Natural killer cell (primary cell): ENCODE data around the gene RASSF4. TPM values are rescaled to one million over a fixed set of nuclear protein-coding genes. Genes with fewer than 3 reads are reported as not detected.

ENCODE experiments used
- ATAC-seq, 3 donors: fragments of 150-1000 bp in 2 of 3; fragments of 200-7000 bp in 1 of 3; cut with Tn5 transposase; 1 replicate in 1 of 3; 2 replicates in 2 of 3; pipeline ENCODE4 v1.10.0; 2021; ENCODE audit warnings: mild to moderate bottlenecking in 2 of 3, moderate library complexity in 2 of 3
- DNase-seq, 2 donors: peaks; one replicate each; pipeline versions ENCODE4 v3.0.0 to v3.0.0-alpha.2; 2013 to 2021; ENCODE audit warnings: mixed read lengths in 1 of 2
- H3K27ac ChIP-seq: one replicate; pipeline ENCODE4 v1.5.1; 2013; ENCODE audit warnings: mild to moderate bottlenecking, low read length
- H3K27me3 ChIP-seq: one replicate; pipeline ENCODE4 v1.6.1; 2013; ENCODE audit warnings: low read length; ENCODE audit not compliant: control insufficient read depth, insufficient read depth
- H3K36me3 ChIP-seq: one replicate; pipeline ENCODE4 v1.6.1; 2013; ENCODE audit warnings: low read length; ENCODE audit not compliant: control insufficient read depth, insufficient read depth
- H3K4me1 ChIP-seq: one replicate; pipeline ENCODE4 v1.6.1; 2013; ENCODE audit warnings: low read length; ENCODE audit not compliant: control insufficient read depth, insufficient read depth
- H3K4me3 ChIP-seq: one replicate; pipeline ENCODE4 v1.5.1; 2013; ENCODE audit warnings: low read length
- H3K9me3 ChIP-seq: one replicate; pipeline ENCODE4 v1.6.1; 2013; ENCODE audit warnings: low read length; ENCODE audit not compliant: control insufficient read depth, insufficient read depth
- H3K27ac Mint-ChIP-seq, 2 donors: one replicate each; pipeline ENCODE4 v1.8.0; 2022; ENCODE audit warnings: mild to moderate bottlenecking in 2 of 2, mixed read lengths in 2 of 2, moderate library complexity in 1 of 2
- H3K27me3 Mint-ChIP-seq, 2 donors: one replicate each; pipeline ENCODE4 v1.8.0; 2022; ENCODE audit warnings: low read depth in 2 of 2, mixed read lengths in 2 of 2
- H3K36me3 Mint-ChIP-seq: one replicate; pipeline ENCODE4 v1.8.0; 2022; ENCODE audit warnings: mixed read lengths
- H3K4me1 Mint-ChIP-seq, 2 donors: one replicate each; pipeline ENCODE4 v1.8.0; 2022; ENCODE audit warnings: mixed read lengths in 2 of 2
- H3K4me3 Mint-ChIP-seq: one replicate; pipeline ENCODE4 v1.8.0; 2022; ENCODE audit warnings: mild to moderate bottlenecking, moderate library complexity, mixed read lengths
- H3K9me3 Mint-ChIP-seq, 2 donors: one replicate each; pipeline ENCODE4 v1.8.0; 2022; ENCODE audit warnings: mixed read lengths in 2 of 2
- WGBS: methylation state at CpG from one replicate; pipeline ENCODE4 v1.1.7; 2013; ENCODE audit warnings: missing lambda C conversion rate; ENCODE audit not compliant: insufficient coverage; 5-methylcytosine and 5-hydroxymethylcytosine counted together
- intact Hi-C: fragments of 100-400 bp; cut with micrococcal nuclease; formaldehyde crosslinking; loops from one replicate; pipeline ENCODE4 v1.14.2; 2022
- total RNA-seq, 4 donors: library from RNA; stranded (reverse); fragments of 120-200 nt in 1 of 4; gene quantifications; one replicate each; pipeline versions ENCODE4 v1.2.3 to v1.2.4, GENCODE V29; 2013 to 2022
- TF ChIP-seq, protein P1 (sequence below): fragments of 200-600 bp; IDR thresholded peaks from one replicate; pipeline ENCODE4 v1.8.0; 2022; ENCODE audit warnings: antibody characterized with exemption

The RASSF4 gene
- total RNA-seq, 3 donors from 2014 or later (not counting 1 experiment from before 2014, with no cell fraction given), result 99.8 to 116 (median 104) TPM

DNA sequence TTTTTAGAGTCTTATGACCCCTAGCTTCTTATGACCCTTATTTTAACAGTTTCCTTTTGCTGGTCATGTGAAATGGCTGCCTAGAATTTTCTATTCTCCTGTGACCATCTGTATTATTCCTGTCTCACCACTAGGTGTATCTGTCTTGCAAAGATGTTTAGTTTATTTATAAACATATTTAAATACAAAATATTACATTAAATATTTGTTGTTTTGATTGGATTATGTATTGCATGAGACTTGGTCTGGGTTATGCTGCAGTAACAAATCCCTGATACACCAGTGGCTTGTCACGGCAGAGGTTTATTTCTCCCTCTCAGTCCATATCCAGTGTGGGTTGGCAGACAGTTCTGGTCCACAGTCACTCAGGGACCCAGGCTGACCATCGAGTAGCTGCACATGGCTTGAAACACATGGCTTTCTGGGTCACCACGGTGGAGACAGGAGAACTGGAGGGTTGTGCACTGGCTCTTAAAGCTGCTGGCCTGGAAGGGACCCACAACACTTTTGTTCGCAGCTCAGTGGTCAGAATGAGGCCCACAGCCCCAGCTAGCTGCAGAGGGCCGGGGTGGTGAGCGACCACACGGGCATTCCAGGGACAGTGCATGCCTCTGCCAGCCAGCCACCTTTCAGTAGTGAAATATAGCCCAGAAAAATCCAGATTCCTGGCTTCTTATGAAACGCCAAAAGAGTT, 7.4 kb downstream of the RASSF4 start:
- Mint-ChIP-seq H3K9me3 (no peaks in the 10 kb centered on the region), H3K36me3 (no peaks in the 10 kb centered on the region), H3K4me3 (no peak overlapping the region), H3K27me3 (no peaks in the 10 kb centered on the region), H3K27ac (peak overlapping the region; percentile 75 to 92), H3K4me1 (peaks cover 74 to 94% of the 10 kb centered on the region in 2 donors)
- peak overlapping the region; percentile 44 for H3K27ac ChIP-seq
- no peak for DNase-seq
- no peak overlapping the region for H3K4me3 ChIP-seq
- TF ChIP-seq, protein P1, sequence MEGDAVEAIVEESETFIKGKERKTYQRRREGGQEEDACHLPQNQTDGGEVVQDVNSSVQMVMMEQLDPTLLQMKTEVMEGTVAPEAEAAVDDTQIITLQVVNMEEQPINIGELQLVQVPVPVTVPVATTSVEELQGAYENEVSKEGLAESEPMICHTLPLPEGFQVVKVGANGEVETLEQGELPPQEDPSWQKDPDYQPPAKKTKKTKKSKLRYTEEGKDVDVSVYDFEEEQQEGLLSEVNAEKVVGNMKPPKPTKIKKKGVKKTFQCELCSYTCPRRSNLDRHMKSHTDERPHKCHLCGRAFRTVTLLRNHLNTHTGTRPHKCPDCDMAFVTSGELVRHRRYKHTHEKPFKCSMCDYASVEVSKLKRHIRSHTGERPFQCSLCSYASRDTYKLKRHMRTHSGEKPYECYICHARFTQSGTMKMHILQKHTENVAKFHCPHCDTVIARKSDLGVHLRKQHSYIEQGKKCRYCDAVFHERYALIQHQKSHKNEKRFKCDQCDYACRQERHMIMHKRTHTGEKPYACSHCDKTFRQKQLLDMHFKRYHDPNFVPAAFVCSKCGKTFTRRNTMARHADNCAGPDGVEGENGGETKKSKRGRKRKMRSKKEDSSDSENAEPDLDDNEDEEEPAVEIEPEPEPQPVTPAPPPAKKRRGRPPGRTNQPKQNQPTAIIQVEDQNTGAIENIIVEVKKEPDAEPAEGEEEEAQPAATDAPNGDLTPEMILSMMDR, result no peak
- ATAC-seq, result no peak
- H3K4me1 ChIP-seq, result peaks cover 88% of the 10 kb centered on the region
- 68% methylated on average over 8 of the region's 8 CpGs for WGBS
- H3K9me3 ChIP-seq, result no peaks in the 10 kb centered on the region
- intact Hi-C loops, result no loop called here
- no peaks in the 10 kb centered on the region for H3K27me3 ChIP-seq
- H3K36me3 ChIP-seq, result no peaks in the 10 kb centered on the region

DNA sequence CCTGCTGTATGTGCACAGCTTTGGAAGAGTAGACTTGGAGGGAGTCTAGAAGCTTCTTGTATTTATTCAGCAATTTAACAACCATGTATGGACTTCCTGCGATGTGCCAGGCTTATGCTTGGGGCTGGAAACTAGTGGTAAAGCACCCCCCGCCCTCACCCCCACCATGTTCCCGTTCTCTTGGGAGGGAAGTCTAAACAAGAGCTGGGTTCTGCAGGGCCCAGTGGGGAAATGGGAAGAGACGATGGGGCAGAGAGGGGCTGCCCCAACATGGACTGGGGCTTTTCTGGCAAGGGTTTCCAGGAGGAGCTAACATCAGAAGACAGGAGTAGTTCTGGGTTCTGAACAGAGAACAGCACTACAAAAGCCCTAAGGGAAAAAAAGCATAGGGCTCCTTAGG, 8.0 kb downstream of the RASSF4 start:
- 47% methylated on average over 1 of the region's 4 CpGs for WGBS

DNA sequence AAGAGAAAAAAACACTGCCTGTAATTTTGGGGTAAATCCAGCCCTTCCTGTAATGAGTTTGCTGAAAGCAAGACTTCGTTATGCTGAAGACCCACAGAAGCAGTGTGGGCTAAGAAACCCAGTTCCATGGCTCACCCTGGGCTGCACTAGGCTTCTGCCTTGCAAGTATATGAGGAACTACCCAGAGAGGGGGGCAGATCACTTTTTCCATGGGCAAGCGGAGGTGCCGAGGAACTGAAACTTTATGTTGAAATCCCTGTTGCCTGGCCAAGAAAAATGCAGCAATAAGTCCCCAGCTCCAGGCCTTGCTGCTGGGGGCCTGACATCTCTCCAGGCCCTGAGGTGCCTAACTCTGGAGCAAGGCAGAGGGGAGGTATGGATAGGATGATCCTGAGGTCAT, 8.5 kb downstream of the RASSF4 start:
- Histone ChIP-seq H3K27me3 (no peaks in the 10 kb centered on the region), H3K4me3 (no peak overlapping the region), H3K36me3 (no peaks in the 10 kb centered on the region), H3K9me3 (no peaks in the 10 kb centered on the region), H3K4me1 (peaks cover 92% of the 10 kb centered on the region), H3K27ac (peak overlapping the region; percentile 44)
- TF ChIP-seq, protein P1, result no peak
- Mint-ChIP-seq H3K27me3 (no peaks in the 10 kb centered on the region), H3K27ac (peak overlapping the region; percentile 75 to 92), H3K36me3 (no peaks in the 10 kb centered on the region), H3K4me3 (peak overlapping the region; percentile 74), H3K9me3 (no peaks in the 10 kb centered on the region), H3K4me1 (peaks cover 65 to 93% of the 10 kb centered on the region in 2 donors)
- 13% methylated on average over 3 of the region's 3 CpGs for WGBS
- ATAC-seq (peak; percentile 3 to 36 (median 20)), DNase-seq (no peak)
- intact Hi-C loops, result loop anchor here (2.0 kb wide), 1 partner anchor 33 kb away; the partner anchor contains the start of gene ZNF22

More for the DNA sequence above, 8.0 kb downstream of the RASSF4 start:
- Histone ChIP-seq H3K9me3 (no peaks in the 10 kb centered on the region), H3K27ac (peak overlapping the region; percentile 44), H3K4me3 (no peak overlapping the region), H3K4me1 (peaks cover 91% of the 10 kb centered on the region), H3K36me3 (no peaks in the 10 kb centered on the region), H3K27me3 (no peaks in the 10 kb centered on the region)
- Mint-ChIP-seq H3K27ac (peak overlapping the region; percentile 75 to 92), H3K4me1 (peaks cover 67 to 93% of the 10 kb centered on the region in 2 donors), H3K4me3 (peak overlapping the region; percentile 74), H3K36me3 (no peaks in the 10 kb centered on the region), H3K27me3 (no peaks in the 10 kb centered on the region), H3K9me3 (no peaks in the 10 kb centered on the region)
- no peak for ATAC-seq
- no peak for DNase-seq
- TF ChIP-seq, protein P1, result no peak
- intact Hi-C loops, result loop anchor here (2.0 kb wide), 1 partner anchor 33 kb away; the partner anchor contains the start of gene ZNF22
